ENCODE data around the gene SPG7.

DNA sequence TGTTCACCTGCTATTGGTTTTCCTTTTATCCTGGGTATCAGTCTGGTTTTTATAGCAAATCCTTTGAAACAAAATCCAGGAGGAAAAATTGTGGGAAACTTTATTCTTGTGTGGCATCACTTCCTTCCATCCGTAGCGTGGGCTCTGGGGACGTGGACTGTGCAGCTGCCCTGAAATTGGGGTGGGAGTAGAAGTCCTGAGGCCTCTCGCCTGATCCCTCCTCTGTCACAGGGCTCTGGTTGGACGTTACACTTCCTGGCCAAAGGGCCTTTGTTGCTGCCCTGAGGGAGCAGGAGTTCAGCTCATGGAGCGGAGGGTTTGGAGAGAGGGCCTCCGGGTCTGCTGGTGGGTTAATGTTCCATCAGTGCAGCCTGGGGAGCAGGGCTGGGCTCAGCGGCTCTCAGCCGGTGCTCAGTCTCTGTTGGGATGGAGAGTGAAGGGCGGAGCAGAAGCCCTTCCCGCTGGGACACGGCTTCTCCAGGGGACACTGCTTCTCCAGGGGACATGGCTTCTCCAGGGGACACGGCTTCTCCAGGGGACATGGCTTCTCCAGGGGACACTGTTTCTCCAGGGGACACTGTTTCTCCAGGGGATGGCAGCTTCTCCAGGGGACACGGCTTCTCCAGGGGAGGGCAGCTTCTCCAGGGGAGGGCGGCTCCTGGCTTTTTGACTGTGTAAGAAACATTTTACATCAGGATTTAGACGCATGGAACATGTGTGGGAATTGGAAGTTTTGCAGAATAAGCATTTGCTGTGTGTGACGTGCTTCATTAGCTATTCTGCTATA, 37.0 kb downstream of the SPG7 start:
- TF ChIP-seq, protein P1, sequence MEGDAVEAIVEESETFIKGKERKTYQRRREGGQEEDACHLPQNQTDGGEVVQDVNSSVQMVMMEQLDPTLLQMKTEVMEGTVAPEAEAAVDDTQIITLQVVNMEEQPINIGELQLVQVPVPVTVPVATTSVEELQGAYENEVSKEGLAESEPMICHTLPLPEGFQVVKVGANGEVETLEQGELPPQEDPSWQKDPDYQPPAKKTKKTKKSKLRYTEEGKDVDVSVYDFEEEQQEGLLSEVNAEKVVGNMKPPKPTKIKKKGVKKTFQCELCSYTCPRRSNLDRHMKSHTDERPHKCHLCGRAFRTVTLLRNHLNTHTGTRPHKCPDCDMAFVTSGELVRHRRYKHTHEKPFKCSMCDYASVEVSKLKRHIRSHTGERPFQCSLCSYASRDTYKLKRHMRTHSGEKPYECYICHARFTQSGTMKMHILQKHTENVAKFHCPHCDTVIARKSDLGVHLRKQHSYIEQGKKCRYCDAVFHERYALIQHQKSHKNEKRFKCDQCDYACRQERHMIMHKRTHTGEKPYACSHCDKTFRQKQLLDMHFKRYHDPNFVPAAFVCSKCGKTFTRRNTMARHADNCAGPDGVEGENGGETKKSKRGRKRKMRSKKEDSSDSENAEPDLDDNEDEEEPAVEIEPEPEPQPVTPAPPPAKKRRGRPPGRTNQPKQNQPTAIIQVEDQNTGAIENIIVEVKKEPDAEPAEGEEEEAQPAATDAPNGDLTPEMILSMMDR (IDR thresholded peaks at IDR 0.05; ENCODE audit: low read depth, low read length, missing input control): no peak
- TF ChIP-seq, protein P2, sequence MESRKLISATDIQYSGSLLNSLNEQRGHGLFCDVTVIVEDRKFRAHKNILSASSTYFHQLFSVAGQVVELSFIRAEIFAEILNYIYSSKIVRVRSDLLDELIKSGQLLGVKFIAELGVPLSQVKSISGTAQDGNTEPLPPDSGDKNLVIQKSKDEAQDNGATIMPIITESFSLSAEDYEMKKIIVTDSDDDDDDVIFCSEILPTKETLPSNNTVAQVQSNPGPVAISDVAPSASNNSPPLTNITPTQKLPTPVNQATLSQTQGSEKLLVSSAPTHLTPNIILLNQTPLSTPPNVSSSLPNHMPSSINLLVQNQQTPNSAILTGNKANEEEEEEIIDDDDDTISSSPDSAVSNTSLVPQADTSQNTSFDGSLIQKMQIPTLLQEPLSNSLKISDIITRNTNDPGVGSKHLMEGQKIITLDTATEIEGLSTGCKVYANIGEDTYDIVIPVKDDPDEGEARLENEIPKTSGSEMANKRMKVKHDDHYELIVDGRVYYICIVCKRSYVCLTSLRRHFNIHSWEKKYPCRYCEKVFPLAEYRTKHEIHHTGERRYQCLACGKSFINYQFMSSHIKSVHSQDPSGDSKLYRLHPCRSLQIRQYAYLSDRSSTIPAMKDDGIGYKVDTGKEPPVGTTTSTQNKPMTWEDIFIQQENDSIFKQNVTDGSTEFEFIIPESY (IDR thresholded peaks at IDR 0.05): no peak
- TF ChIP-seq, protein P3, sequence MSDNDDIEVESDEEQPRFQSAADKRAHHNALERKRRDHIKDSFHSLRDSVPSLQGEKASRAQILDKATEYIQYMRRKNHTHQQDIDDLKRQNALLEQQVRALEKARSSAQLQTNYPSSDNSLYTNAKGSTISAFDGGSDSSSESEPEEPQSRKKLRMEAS (IDR thresholded peaks at IDR 0.05): no peak
- TF ChIP-seq JUND (IDR thresholded peaks at IDR 0.05) (no peak), GABPA (IDR thresholded peaks at IDR 0.05 in 1 of 2, conservative IDR thresholded peaks at IDR 0.05 in 1 of 2) (no peak), RAD21 (IDR thresholded peaks at IDR 0.05) (no peak), RXRA (IDR thresholded peaks at IDR 0.05) (no peak), YY1 (IDR thresholded peaks at IDR 0.05) (no peak), FOXA2 (IDR thresholded peaks at IDR 0.05) (no peak)
- TF ChIP-seq, protein P4, sequence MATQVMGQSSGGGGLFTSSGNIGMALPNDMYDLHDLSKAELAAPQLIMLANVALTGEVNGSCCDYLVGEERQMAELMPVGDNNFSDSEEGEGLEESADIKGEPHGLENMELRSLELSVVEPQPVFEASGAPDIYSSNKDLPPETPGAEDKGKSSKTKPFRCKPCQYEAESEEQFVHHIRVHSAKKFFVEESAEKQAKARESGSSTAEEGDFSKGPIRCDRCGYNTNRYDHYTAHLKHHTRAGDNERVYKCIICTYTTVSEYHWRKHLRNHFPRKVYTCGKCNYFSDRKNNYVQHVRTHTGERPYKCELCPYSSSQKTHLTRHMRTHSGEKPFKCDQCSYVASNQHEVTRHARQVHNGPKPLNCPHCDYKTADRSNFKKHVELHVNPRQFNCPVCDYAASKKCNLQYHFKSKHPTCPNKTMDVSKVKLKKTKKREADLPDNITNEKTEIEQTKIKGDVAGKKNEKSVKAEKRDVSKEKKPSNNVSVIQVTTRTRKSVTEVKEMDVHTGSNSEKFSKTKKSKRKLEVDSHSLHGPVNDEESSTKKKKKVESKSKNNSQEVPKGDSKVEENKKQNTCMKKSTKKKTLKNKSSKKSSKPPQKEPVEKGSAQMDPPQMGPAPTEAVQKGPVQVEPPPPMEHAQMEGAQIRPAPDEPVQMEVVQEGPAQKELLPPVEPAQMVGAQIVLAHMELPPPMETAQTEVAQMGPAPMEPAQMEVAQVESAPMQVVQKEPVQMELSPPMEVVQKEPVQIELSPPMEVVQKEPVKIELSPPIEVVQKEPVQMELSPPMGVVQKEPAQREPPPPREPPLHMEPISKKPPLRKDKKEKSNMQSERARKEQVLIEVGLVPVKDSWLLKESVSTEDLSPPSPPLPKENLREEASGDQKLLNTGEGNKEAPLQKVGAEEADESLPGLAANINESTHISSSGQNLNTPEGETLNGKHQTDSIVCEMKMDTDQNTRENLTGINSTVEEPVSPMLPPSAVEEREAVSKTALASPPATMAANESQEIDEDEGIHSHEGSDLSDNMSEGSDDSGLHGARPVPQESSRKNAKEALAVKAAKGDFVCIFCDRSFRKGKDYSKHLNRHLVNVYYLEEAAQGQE (IDR thresholded peaks at IDR 0.05): no peak
